Fibroblast of skin of left biceps (primary cell): ENCODE results near the gene FAM228B.
"Not testable (repeated sequence)": the region's sequence is repeated elsewhere in the genome, so short reads cannot be mapped to it uniquely, and the experiment has no call there.

ENCODE experiments used
- DNase-seq, 2 experiments: peaks; one replicate each; pipeline ENCODE4 v3.0.0-alpha.2; 2013; ENCODE audit warnings: low read depth in 2 of 2

Gene FAM228B

DNA sequence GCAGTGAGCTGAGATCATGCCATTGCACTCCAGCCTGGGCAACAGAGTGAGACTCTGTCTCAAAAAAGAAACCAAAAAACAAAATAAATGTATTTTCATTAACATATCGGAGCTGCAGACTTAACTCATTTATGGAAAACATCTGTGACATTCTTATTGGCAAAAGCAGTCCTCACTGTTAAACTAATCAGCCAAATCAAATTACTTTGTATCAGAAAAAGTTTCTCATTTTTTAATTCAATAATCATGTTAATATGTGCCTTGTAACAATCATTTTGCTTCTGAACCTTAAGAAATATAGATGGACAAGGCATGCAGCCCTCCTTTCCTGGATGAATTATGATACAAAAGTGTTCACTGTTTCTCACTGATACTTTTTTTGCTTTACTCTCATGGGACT, 20.6 kb upstream of the FAM228B start:
- DNase-seq = no peak

- no peak for DNase-seq
These were observed 19.1 kb upstream of the FAM228B start for GRCh38 chr2:24104110-24104650.

DNA sequence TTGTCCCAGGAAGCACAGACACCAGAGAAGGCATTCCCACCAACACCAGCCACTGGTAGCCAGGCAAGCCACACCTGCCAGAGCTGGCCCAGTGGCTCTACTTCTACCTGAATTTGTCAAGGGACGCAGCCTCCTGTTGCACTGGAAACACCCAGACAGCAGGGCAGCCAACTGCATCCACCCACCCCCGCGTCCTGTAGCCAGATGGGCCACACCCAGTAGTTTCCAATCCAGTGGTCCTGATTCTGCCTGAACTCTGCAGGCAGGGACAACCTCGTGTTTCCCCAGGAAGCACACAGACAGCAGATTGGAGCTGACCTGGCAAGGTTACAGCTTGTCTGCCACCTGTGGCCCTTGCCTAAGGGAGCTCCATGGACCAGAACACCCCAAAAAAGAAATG, 18.4 kb upstream of the FAM228B start:
- no peak for DNase-seq

DNA sequence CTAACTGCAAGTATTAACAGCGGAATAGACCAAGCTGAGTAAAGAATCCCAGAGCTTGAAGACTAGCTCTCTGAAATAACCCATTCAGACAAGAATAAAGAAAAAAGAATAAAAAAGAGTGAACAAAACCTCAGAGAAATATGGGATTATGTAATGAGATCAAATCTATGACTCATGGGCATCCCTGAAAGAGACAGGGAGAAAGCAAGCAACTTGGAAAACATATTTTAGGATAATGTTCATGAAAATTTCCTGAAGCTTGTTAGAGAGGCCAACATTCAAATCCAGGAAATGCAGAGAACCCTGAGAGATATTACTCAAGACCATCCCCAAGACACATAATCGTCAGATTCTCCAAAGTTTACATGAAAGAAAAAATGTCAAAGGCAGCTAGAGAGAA, 17.5 kb upstream of the FAM228B start:
- peak; percentile 23 to 26 for DNase-seq

DNA sequence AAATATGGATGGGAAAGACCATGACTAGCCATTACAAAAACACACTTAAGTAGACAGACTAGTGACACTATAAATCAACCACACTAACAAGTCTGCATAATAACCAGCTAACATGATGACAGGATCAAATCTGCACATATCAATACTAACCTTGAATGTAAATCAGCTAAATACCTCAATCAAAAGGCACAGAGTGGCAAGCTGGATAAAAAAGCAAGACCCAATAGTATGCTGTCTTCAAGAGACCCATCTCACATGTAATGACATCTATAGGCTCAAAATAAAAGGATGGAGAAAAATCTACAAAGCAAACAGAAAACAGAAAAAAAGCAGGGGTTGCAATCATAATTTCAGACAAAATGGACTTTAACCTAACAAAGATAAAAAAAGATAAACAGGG, 16.5 kb upstream of the FAM228B start:
- no peak for DNase-seq

DNA sequence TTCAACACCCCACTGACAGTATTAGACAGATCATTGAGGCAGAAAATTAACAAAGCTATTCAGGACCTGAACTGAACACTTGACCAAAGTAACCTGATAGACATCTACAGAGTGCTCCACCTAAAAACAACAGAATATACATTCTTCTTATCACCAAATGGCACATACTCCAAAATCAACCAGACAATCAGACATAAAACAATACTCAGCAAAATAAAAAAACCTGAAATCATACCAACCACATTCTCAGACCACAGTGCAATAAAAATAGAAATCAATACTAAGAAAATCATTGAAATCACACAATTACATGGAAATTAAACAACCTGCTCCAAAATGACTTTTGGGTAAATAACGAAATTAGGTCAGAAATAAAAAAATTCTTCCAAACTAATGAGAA, 15.9 kb upstream of the FAM228B start:
- DNase-seq = no peak

GRCh38 chr2:24109431-24109830, 13.8 kb upstream of the FAM228B start:
- not testable (repeated sequence) for DNase-seq

- DNase-seq = no peak
These were observed 12.5 kb upstream of the FAM228B start for GRCh38 chr2:24110660-24111303.

DNA sequence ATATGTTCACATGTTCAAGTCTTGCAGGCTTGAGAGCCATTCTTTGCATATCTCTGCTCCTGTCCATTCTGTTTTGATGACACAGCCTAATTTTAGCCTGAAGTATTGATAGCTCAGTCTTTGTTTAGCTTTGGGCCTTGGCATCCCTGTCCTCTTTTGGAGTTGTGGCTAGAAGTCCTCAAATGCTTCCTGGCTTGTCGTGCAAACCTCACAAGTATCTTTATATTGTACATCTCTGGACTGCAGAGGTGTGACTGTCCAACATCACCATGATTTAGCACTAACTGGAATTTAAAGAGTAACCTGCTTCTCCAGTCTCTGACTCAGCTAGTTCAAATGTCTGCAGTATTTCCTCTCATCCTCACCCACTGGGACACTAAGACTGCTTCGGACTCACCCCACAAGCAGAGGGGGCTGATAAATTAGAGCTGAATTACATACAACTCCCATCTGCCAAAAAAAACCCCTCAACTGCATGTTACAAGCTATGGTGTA, 11.8 kb upstream of the FAM228B start:
- peak; percentile 27 to 43 for DNase-seq

- DNase-seq = peak; percentile 15 to 18
These were observed 8.2 kb upstream of the FAM228B start for GRCh38 chr2:24115057-24115456.

DNA sequence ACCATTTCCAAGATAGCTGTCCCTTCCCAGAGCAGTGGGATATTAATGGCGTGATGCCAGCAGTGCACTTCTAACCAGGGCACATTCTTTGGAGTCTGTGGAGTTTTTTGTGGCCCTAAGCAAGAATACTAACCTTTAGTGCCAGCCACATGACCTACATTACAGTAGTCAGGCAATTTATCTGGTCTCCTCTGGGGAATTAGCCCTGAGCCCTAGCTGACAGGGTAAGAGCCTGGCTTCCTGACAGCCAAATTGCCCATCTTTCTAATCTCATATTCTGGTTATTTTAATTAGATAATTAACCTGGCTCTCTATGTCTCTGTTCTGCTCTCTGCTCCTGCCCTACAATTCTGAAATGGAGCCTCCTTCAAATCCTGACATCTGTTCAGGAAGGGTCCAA, 5.4 kb upstream of the FAM228B start:
- no peak for DNase-seq

GRCh38 chr2:24121066-24121465, 2.2 kb upstream of the FAM228B start:
- no peak for DNase-seq

- DNase-seq = no peak
These were observed 1.8 kb upstream of the FAM228B start for GRCh38 chr2:24121469-24121868.

DNA sequence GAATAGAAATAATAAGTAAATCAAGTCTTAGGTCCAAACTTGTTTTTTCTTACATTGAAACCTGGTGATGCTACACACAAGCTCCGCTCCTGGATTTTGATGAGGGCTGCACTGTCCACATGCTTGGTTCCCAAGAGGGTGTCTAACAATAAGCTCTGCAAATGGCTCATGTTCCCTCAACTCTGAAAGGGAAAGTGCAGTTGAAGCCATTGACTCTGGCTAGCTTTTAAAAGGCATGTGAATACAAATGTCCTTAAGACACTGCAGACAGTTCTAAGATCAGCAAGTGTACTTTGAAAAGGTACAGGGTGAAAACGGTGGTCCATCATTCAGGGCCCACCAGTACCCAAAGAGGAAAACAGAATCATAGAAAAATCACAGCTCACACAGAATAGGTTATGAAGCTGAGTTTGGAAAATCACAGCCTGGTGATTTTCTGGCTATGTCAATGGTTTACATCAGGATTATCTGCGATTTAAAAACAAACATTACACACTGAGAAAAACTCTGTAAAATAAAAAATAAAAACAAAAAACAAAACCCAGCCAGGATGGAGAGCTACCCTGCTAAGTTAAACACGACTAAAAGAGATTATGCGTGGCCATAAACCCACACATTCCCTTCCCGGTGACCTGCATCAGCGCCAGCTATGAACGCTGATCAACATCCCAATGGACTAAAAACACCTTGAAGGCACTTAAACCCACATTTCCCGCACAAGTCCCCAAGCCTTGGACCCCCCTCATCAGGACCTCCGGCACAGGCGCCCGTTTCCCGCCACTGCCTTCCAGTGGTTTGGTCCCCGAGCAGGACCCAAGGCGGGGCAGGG, 689 bp upstream of the FAM228B start:
- DNase-seq = no peak

- peak in 1 of 2 experiments; percentile 13 for DNase-seq
These were observed 782 bp downstream of the FAM228B start for GRCh38 chr2:24123922-24124580.

- DNase-seq = no peak
These were observed 2.7 kb downstream of the FAM228B start for GRCh38 chr2:24125956-24126355.

- no peak for DNase-seq
These were observed 9.3 kb downstream of the FAM228B start for GRCh38 chr2:24132543-24132942.

GRCh38 chr2:24140305-24140704, 17.0 kb downstream of the FAM228B start:
- DNase-seq = not testable (repeated sequence)

- DNase-seq = no peak
These were observed 24.1 kb downstream of the FAM228B start for GRCh38 chr2:24147364-24147763.

DNA sequence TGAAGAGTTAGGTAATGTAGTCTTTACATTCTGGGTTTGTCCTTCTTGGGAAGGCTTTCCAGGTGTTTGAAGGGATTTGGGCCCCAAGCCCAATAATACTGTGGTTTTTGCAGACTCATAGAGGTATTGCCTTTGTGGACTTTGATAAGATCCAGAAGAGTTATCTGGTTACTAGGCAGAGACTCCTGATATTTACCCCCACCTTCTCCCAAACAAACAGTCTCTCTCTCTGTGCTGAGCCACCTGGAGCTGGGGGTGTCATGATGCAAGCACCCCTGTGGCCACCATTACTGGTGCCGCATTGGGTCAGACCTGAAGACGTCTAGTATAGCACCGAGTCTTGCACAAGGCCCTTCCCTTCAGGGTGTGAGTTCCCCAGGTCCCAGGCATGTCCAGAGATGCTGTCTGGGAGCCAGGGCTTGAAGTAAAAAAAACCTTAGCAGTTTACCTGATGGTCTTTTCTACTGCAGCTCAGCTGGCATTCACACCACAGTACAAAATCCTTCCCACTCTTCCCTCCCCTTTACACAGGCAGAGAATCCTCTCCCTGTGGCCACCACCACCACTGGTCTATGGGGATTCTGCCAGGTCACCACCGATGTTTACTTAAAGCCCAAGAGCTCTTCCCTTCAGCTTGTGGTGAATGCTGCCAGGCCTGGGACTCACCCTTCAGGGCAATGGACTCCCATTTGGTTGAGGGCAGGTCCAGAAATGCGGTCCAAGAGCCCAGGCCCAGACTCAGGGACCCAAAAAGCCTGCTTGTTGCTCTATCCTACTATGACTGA, 29.3 kb downstream of the FAM228B start:
- no peak for DNase-seq

DNA sequence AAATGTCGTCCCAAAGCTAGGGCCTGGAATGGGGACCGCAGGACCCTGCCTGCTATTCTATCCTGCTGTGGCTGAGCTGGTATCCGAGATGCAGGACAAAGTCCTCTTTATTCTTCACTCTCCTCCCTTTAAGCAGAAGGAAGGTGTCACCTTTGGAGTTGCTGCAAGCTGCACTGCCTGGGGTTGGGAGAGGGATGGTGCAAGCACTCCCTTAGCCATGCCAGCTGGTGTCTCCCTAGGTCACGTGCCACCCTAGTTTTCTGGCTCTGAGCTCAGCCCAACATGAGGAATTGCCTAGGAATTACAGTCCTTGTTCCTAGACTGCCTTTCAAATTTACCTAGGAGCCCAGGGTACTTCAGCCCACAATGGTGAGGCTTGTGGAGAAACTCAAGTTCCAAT, 30.2 kb downstream of the FAM228B start:
- DNase-seq = no peak

GRCh38 chr2:24158131-24158530, 34.9 kb downstream of the FAM228B start:
- no peak for DNase-seq
